GM13976 (cell line): ENCODE results near the gene GLCE.

Experiments used
- DNase-seq: peaks from one replicate; pipeline ENCODE4 v3.0.0; 2012; ENCODE audit warnings: low spot score
- in situ Hi-C: fragments of 300-500 bp; cut with MboI; formaldehyde crosslinking; loops from one replicate; pipeline ENCODE4 v1.12.0; 2022; ENCODE audit warnings: low sequenced_read_pairs, mixed read lengths, inconsistent platforms; ENCODE audit not compliant: unreplicated experiment
- TF ChIP-seq, protein P1 (sequence below): IDR thresholded peaks from 2 replicates; pipeline ENCODE4 v1.5.1; 2012; ENCODE audit warnings: borderline replicate concordance, mild to moderate bottlenecking; ENCODE audit not compliant: insufficient read depth; ENCODE audit errors: extremely low read depth, missing control alignments, control extremely low read depth

Gene GLCE

DNA sequence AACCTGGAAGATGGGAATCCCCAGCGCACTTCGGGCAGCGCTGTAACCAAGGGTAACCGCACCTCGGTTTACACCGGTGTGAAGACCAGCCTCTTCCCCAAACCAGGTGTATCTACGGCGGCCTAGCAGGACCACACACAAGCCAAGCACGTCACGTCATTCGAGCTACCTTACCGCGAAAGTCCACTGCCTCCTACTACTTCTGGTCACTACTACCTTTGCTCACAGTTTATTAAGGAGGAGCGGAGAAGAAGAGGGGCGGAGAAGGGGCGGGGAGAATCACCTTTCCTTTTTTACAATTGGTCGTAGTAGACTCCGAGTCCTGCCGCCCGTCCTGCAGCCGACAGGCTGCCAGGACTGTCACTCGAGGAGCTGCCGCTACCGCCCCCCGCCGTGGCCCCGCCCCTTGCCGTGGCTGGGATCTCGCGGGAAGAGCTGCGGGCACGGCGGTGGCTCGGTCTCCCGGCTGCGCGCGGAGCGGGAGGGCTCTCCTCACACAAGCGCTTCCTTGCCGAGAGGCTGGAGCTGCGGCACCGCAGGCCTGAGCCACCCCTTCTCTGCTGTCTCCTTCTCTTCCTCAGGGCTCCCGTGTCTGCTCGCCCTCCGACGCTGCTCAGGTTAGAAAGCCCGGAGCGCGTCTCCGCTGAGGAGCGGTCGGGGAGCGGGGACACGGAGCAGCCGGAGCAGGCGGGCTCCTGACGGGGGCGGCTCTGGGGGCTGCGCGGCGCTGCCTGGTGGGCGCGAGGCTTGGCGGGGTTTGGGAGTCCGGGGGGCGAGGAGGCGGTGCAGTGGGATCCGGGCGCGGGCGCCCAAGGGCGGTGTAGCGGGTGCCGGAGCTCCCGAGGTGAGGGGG lies at the start of gene GLCE:
GLCE (plus strand) TSS at position 495 of the 853 bp plus-strand sequence. CDS start 95,172 bp downstream, outside the sequence.
- in situ Hi-C loops: no loop called here
- peak; percentile 99 for DNase-seq
- TF ChIP-seq, protein P1, sequence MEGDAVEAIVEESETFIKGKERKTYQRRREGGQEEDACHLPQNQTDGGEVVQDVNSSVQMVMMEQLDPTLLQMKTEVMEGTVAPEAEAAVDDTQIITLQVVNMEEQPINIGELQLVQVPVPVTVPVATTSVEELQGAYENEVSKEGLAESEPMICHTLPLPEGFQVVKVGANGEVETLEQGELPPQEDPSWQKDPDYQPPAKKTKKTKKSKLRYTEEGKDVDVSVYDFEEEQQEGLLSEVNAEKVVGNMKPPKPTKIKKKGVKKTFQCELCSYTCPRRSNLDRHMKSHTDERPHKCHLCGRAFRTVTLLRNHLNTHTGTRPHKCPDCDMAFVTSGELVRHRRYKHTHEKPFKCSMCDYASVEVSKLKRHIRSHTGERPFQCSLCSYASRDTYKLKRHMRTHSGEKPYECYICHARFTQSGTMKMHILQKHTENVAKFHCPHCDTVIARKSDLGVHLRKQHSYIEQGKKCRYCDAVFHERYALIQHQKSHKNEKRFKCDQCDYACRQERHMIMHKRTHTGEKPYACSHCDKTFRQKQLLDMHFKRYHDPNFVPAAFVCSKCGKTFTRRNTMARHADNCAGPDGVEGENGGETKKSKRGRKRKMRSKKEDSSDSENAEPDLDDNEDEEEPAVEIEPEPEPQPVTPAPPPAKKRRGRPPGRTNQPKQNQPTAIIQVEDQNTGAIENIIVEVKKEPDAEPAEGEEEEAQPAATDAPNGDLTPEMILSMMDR: no peak

DNA sequence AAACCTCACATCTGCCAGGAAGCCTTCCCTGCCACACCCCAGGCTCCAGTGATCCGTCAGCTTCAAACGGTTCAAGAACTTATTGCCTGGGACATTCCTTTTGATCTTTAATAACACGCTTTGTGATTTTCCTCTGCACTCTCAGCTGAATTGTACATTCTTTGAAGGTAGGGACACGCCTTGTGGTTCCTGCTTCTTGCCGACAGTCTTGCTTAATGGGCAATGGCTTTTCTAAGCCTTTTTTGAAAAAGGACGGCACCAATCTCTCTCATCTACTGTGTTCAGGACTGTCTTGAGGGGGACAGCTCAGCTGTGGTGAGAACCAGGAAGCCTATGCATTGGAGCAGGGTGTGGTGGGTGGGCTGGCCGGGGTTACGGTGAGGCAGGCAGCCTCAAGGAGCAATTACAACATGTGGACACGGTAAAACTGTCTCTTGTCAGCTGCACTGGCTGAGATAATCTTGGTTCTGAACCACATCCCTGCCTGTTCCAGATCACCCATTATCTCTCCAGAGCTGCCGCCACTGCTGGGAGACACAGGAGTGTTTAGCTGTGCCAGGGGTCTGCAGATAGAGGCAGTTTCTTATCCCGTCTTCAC lies 46.0 kb upstream of the GLCE start:
- no peak for DNase-seq
- TF ChIP-seq, protein P1: no peak
- in situ Hi-C loops: no loop called here

DNA sequence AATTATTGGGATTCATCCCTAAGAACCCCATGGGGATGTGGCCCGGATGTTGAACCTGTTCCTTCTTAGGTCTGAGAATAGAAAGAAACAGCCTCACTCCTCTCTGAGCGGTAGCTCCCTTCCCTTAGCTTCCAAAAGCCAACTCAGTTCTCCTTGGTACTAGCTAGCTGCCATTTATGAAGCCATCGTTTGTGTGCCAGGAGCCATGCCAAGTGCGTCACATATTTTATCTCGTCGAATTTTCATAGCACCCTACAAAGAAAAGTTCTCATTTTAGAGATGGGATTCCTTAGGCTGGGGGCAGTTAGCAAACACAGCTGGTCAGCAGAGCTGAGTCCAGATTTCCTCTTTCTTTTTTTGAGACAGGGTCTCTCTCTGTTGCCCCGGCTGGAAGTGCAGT lies 45.4 kb upstream of the GLCE start:
- in situ Hi-C loops: no loop called here

DNA sequence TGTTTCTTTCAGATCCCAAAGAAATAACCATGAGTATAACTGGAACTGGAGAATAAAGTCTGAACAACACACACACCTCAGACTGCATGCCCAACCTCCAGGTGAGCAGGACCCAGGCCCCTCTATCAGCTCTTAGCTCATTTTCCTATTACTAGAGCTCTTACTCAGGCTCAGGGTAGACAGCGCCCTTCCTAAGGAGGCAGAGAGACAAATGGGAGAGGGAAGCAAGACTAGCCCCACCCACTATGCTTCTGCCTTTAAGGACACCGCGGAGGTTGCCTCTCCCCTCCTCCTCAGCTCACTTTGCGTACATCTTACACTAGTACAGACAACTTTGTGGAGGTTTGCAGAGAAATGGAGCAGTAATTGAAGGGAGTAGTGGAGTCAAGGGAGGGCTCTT lies 44.0 kb upstream of the GLCE start:
- no peak for DNase-seq
- in situ Hi-C loops: no loop called here
- TF ChIP-seq, protein P1: no peak

More for the DNA sequence above, 45.4 kb upstream of the GLCE start:
- TF ChIP-seq, protein P1: no peak
- no peak for DNase-seq

GRCh38 chr15:69117431-69117871 lies 43.0 kb upstream of the GLCE start:
- TF ChIP-seq, protein P1: no peak

DNA sequence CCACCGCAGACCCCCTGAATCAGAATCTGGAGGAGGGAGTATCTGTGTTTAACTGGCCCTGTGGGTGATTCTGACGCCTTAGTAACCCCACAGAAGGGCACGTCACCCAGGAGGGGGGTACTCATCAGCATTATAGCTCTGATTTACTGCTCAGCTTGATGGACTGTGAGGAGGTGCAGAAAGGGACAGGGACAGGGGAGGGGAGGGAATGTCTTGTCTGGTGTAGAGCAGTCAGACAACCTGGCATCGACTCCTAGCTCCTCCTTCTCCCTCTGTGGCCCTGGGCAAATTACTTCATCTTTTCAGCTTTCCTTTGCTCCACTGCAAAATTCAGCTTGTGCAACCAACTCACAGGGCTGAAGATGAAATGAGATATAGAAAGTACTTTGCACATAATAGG lies 42.3 kb upstream of the GLCE start:
- DNase-seq: no peak
- TF ChIP-seq, protein P1: no peak
- in situ Hi-C loops: no loop called here

More at GRCh38 chr15:69117431-69117871, 43.0 kb upstream of the GLCE start:
- no peak for DNase-seq
- in situ Hi-C loops: no loop called here
